Fibroblast of the aortic adventitia (primary cell): ENCODE data around the gene WDR18. TPM values are rescaled to one million over a fixed set of nuclear protein-coding genes. Genes with fewer than 3 reads are reported as not detected.

ENCODE experiments used
- DNase-seq: peaks from one replicate; pipeline ENCODE4 v3.0.0-alpha.2; 2010; ENCODE audit warnings: low read depth
- H3K4me3 ChIP-seq: 2 replicates; pipeline ENCODE4 v1.5.1; 2011; ENCODE audit warnings: low read depth, mild to moderate bottlenecking, control low read depth, low read length, moderate library complexity
- CTCF ChIP-seq: IDR thresholded peaks from 2 replicates; pipeline ENCODE4 v1.5.1; 2011; ENCODE audit warnings: mild to moderate bottlenecking, low read length, control low read depth, inconsistent platforms; ENCODE audit not compliant: insufficient read depth
- total RNA-seq: library from RNA; depleted of rRNA; stranded (reverse); fragments of >200 nt; gene quantifications from 2 replicates; pipeline ENCODE4 v1.2.3, GENCODE V29; 2012; ENCODE audit warnings: low replicate concordance

Gene WDR18
- total RNA-seq, 1 donor = 45.0 TPM

- no peak for DNase-seq
- no peak for TF ChIP-seq CTCF
Observed at GRCh38 chr19:1002600-1002999, 18.5 kb downstream of the WDR18 start.

GRCh38 chr19:1003283-1003682, 19.1 kb downstream of the WDR18 start:
- DNase-seq = no peak
- no peak for TF ChIP-seq CTCF
- H3K4me3 ChIP-seq = no peak overlapping the region

More at GRCh38 chr19:1002600-1002999, 18.5 kb downstream of the WDR18 start:
- H3K4me3 ChIP-seq = no peak overlapping the region

GRCh38 chr19:1004204-1004802, 20.2 kb downstream of the WDR18 start:
- TF ChIP-seq CTCF = no peak
- DNase-seq = no peak
- H3K4me3 ChIP-seq = no peak overlapping the region

GRCh38 chr19:1004803-1005664, 20.9 kb downstream of the WDR18 start:
- H3K4me3 ChIP-seq = no peak overlapping the region
- no peak for DNase-seq
- TF ChIP-seq CTCF = no peak

- no peak for DNase-seq
- no peak for TF ChIP-seq CTCF
- no peak overlapping the region for H3K4me3 ChIP-seq
Observed at GRCh38 chr19:1006711-1007398, 22.7 kb downstream of the WDR18 start.

- no peak for DNase-seq
- no peak overlapping the region for H3K4me3 ChIP-seq
- TF ChIP-seq CTCF = no peak
Observed at GRCh38 chr19:1007399-1008251, 23.5 kb downstream of the WDR18 start.
